ENCODE results near the gene POLR3B. TPM values are rescaled to one million over a fixed set of nuclear protein-coding genes. Genes with fewer than 3 reads are reported as not detected.
"Not testable (repeated sequence)": the region's sequence is repeated elsewhere in the genome, so short reads cannot be mapped to it uniquely, and the experiment has no call there.

POLR3B gene
- total RNA-seq, 1 donor from 2014 or later: 9.4 TPM

DNA sequence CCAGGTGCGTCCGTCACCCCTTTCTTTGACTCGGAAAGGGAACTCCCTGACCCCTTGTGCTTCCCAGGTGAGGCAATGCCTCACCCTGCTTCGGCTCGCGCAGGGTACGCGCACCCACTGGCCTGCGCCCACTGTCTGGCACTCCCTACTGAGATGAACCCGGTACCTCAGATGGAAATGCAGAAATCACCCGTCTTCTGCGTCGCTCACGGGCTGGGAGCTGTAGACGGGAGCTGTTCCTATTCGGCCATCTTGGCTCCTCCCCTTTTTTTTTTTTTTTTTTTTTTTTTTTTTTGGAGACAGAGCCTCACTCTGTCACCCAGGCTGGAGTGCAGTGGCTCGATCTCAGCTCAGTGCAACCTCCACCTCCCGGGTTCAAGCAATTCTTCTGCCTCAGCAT lies 120.1 kb downstream of the POLR3B start:
- ATAC-seq: not testable (repeated sequence)

- peak; percentile 42 for ATAC-seq
Measured at GRCh38 chr12:106480251-106480650, 122.7 kb downstream of the POLR3B start.

- no peak for ATAC-seq
Measured at GRCh38 chr12:106481246-106481645, 123.7 kb downstream of the POLR3B start.

GRCh38 chr12:106487664-106488063 lies 130.1 kb downstream of the POLR3B start:
- no peak for ATAC-seq

DNA sequence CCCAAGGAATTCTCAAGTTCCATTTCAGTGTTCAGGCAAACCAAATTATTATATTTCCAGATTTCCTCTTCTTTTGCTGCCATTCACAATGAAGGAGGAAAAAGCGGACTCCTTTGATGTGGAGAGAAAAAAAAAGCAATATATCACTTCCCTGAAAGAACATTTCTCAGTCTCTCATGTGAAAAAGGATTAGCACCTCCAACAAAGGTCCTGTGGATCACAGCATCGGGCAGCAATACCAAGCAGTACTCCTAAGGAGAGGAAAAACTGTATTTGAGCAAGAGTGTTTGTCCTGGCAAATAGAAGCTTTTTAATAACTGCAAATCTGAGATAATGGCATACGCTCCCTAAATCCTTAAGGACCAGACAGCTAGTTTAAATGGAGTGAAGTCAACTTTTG lies 131.3 kb downstream of the POLR3B start:
- no peak for ATAC-seq

DNA sequence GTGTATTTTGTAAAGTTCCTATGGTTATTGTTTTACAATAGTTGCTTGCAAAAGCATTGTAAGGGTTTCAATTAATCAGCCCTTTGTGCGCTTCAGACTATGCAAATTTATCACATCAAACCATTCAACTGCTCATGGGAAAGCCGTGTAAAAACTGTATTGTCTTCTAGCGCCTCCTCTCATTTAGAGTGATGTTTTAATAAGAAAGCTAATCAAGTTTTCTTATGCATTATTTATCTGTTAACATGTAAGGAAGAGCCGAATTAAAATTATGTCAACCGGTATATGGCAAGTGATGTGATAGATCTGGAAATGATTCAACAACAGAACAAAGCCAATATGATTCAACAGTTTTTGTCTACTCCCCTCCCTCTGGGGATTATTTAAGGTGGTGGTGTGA lies 132.7 kb downstream of the POLR3B start:
- no peak for ATAC-seq

GRCh38 chr12:106492857-106493256 lies 135.3 kb downstream of the POLR3B start:
- no peak for ATAC-seq

- no peak for ATAC-seq
Measured at GRCh38 chr12:106493531-106493930, 136.0 kb downstream of the POLR3B start.

DNA sequence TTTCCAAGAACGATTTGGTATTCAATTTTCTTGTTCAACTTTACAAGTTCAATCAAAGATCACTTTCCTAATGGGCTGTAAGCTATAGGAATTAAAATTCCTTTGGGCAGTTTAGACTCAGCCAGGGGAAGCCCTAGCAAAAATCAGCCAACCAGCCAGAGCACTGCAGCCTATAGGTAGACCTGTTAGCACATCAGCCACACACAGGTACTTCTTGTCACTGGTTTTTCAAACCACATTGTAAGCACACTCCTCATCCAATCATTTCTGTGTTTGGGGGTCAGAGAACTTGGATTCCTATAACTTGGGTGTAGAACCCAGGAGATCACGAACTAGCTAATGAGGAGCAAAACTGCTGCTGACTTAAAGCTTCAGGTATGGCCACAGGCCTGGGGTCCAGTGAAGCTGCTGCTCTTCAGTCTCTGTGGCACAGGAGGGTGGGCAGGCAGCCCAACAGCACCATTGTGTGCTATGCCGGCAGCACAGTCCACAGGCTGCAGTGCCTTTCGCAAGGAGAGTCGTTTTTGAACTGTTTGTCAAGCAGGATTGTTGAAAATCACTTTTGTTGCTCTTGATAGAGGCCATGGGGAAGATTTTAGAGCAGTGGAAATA lies 137.9 kb downstream of the POLR3B start:
- ATAC-seq: no peak

DNA sequence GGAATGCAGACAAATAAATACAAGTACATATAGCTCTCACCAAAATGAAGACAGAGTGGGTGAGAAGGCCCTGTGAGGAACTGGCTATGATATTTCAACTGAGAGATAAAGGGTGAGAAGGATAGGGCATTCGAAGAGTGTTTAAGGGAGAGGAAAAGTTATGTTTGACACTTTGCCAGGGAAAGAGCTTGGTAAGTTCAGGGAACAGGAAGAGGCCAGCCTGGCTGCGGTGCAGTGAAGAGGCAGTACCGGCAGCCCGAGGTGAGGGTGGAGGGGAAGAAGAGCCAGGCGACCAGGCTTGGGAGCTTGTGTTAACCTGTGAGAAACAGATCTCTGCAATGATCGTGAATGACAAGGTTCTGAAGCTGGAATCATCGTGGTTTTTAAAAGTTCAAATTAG lies 140.5 kb downstream of the POLR3B start:
- ATAC-seq: peak; percentile 25

- ATAC-seq: no peak
Measured at GRCh38 chr12:106499628-106500027, 142.1 kb downstream of the POLR3B start.

DNA sequence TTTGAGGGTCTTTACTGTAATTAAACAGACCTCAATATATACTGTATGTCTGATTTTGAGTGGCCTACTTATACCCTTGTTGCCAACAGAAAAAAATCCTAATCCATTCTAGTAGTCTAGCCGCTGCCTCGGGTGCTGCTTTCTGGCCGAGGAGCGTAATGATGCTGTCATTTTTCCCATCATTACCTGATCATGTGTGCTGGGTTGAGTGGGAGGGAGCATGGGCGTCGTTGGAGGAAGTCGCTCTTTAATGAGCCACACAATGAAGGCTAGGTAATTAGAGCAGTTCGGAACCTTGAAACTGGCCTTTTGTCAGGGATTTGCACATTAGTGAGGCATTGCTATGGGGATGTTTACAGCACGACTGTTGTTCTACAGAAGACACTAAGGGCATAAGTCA lies 149.1 kb downstream of the POLR3B start:
- no peak for ATAC-seq

DNA sequence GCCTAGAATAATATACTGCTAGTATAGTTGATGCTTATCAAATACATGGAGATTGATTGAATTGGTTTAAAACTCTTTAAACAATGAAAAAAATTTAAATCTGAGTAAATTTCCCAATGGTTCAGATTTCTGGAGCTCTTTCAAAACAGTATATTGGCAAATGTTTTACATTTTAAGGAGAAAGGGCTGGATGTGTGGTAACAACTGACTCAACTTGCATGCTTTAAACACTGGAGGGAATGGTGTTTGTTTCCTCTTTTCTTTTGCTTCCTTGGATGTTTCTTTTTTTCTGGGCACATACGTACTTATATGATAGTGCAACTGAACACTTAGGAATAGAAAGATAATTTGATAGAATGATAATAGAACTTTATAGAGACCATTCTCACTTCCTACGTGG lies 151.4 kb downstream of the POLR3B start:
- no peak for ATAC-seq

DNA sequence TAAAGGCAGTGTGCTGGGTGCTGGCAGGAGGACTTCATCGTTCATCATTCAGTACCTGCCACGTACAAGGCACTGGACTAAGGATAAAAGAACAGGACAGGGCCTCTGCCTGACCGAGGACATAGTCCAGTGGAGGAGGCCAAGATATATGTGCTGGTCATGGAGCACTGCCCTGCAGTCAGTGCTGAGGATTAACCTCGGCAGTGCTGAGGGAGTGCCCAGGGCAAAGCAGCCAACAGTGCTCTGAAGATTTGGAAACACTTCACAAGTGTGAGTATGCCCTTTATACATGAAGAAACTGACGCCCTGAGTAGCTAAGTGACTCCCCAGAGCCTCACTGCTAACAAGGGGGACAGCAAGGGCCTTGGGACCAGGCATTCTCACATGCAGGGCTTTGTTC lies 153.8 kb downstream of the POLR3B start:
- no peak for ATAC-seq

- ATAC-seq: no peak
Measured at GRCh38 chr12:106517314-106517713, 159.8 kb downstream of the POLR3B start.

- no peak for ATAC-seq
Measured at GRCh38 chr12:106519607-106520021, 162.1 kb downstream of the POLR3B start.

GRCh38 chr12:106521901-106522300 lies 164.4 kb downstream of the POLR3B start:
- ATAC-seq: no peak

- ATAC-seq: no peak
Measured at GRCh38 chr12:106522708-106523107, 165.2 kb downstream of the POLR3B start.

GRCh38 chr12:106527356-106527755 lies 169.8 kb downstream of the POLR3B start:
- no peak for ATAC-seq

DNA sequence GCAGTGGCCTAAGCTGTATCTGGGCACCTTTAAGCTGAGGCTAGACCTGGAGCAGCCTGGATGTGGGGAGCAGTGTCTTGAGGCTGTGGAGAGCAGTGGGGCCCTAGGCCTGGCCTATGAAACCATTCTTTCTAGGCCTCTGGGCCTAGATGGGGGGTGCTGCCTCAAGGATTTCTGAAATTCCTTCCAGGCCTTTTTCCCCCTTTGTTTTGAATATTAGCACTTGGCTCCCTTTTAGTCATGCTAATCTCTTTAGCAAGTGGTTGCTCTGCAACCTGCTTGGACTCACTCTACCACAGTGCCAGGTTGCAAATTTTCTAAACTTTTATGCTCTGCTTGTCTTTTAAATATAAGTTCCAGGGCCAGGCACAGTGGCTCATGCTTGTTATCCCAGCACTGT lies 183.7 kb downstream of the POLR3B start:
- no peak for ATAC-seq

- no peak for ATAC-seq
Measured at GRCh38 chr12:106551410-106551809, 193.9 kb downstream of the POLR3B start.

DNA sequence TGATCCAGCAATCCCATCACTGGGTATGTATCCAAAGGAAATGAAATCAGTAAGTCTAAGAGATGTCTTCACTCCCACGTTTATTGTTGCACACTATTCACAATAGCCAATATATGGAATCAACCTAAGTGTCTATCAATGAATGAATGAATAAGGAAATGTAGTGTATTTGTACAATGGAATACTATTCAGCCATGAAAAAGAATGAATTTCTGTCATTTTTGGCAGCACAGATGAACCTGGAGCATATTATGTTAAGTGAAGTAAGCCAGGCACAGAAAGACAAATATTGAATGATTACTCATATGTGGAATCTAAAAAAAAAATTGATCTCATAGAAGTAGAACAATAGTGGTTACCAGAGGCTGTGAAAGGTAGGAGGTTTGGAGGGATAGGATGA lies 194.7 kb downstream of the POLR3B start:
- no peak for ATAC-seq

Measured in esophagus mucosa (tissue), 1 donor.